HT1080 (cell line): ENCODE results near the gene PITPNM3. TPM values are rescaled to one million over a fixed set of nuclear protein-coding genes. Genes with fewer than 3 reads are reported as not detected.
"Not testable (repeated sequence)": the region's sequence is repeated elsewhere in the genome, so short reads cannot be mapped to it uniquely, and the experiment has no call there.

ENCODE experiments used
- DNase-seq: peaks from one replicate; pipeline ENCODE4 v3.0.0-alpha.2; 2015; ENCODE audit warnings: low read depth
- polyA plus RNA-seq, 2 experiments: library from polyadenylated mRNA; depleted of rRNA; stranded (reverse); fragments of >200 nt; gene quantifications; 2 replicates each; pipeline ENCODE4 v1.2.3, GENCODE V29; 2015
- total RNA-seq: library from RNA; depleted of rRNA; stranded (reverse); fragments of >200 nt; shearing (Covaris generic); gene quantifications from 2 replicates; pipeline ENCODE4 v1.2.3, GENCODE V29; 2014; rRNA removed

Gene PITPNM3
- 0.32 and 0.33 TPM in 2 replicates for total RNA-seq
- 0.10 and 0.12 TPM in 2 replicates for polyA plus RNA-seq (2015; cell fraction: cytosol; rRNA removed)
- polyA plus RNA-seq (2015; cell fraction: nucleus; rRNA removed), result 1.2 and 1.6 TPM in 2 replicates

- DNase-seq, result no peak
These were observed at the start of gene PITPNM3 for GRCh38 chr17:6556121-6557039. Gene PITPNM3 (minus strand): TSS chr17:6556555. CDS start chr17:6556406, 149 bp downstream.

DNA sequence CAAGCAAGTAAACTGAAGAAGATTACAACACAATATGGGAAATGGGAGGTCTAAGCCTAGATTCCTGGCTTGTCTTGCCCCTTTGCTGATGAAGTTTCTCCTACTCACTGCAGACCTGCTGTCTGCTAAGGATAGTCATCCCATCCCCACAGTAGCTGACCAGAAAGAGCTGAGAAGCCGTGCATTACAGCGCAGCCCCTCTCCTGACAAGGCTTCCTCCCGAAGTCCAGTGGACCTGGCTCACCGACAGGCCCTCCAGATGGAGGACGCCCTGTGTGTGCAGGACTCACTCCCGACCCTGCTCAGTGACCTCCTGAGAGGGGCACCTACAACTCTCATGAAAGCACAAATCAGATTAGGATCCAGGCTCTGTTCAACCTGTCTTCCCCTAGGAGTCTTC is 48.8 kb upstream of the PITPNM3 start:
- DNase-seq, result no peak

GRCh38 chr17:6603744-6604325 is 47.5 kb upstream of the PITPNM3 start:
- DNase-seq, result no peak

DNA sequence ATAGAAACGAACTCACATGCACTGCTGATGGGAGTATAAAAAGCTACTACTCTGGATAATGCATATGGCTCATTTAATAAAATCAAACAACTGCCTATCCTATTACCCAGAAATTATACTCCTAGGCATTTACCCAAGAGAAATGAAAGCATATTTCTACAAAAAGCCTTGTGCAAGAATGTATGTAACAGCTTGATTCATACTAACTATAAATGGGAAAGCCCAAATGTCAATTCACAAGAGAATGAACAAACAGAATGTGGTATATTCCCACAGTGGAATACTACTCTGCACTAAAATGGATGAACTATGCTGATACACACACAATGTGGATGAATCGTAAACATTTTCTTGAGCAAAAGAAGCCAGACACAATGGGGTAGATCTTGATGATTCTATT is 45.8 kb upstream of the PITPNM3 start:
- no peak for DNase-seq

- DNase-seq, result no peak
These were observed 43.0 kb upstream of the PITPNM3 start for GRCh38 chr17:6599364-6599763.

DNA sequence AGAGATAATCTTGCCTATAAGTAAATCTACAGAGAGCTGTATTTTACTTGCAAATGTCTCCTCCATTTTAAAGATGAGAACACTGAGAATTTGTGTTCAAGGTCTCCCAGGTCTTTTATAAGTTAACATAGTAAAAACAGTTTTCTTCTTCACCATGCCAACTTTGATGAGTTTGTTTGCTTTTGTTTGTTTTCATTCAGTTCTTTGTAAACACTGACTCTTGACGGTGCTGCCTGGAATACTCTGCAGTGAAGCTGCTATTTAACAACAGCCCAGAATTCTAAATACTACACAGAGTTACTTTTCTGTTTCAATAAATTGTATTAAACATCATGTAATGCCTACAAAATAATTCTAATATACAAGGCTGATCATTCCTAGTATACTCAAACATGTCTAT is 41.4 kb upstream of the PITPNM3 start:
- DNase-seq, result no peak

GRCh38 chr17:6596941-6597340 is 40.6 kb upstream of the PITPNM3 start:
- DNase-seq, result no peak

DNA sequence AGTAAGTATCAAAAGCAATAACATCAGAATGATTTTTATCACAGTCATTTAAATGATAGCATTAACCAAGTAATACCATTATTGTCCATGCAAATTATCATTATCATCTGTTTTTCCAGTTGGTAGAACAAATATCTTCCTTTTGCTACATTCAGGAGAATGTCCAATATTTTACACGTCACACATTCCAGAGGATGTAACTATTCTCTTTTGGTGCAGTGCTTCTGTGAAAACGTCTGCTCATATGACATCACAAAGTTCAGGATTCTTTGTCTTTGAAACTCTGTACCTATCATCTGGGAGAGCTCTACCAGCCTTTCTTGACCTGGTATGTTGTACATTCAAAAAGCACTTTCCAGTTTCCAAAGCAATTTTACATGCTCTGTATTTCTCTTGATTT is 40.2 kb upstream of the PITPNM3 start:
- no peak for DNase-seq

- DNase-seq, result no peak
These were observed 39.7 kb upstream of the PITPNM3 start for GRCh38 chr17:6596081-6596480.

DNA sequence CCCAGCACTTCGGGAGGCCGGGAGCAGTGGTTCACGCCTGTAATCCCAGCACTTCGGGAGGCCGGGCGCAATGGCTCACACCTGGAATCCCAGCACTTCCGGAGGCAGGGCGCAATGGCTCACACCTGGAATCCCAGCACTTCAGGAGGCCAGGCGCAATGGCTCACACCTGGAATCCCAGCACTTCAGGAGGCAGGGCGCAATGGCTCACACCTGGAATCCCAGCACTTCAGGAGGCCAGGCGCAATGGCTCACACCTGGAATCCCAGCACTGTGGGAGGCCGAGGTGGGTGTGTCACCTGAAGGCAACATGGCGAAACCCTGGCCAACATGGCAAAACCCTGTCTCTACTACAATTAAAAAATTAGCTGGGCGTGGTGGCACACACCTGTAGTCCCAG is 37.0 kb upstream of the PITPNM3 start:
- not testable (repeated sequence) for DNase-seq

GRCh38 chr17:6592173-6592572 is 35.8 kb upstream of the PITPNM3 start:
- peak; percentile 58 for DNase-seq

- peak; percentile 95 for DNase-seq
These were observed 35.3 kb upstream of the PITPNM3 start for GRCh38 chr17:6591599-6592158.

DNA sequence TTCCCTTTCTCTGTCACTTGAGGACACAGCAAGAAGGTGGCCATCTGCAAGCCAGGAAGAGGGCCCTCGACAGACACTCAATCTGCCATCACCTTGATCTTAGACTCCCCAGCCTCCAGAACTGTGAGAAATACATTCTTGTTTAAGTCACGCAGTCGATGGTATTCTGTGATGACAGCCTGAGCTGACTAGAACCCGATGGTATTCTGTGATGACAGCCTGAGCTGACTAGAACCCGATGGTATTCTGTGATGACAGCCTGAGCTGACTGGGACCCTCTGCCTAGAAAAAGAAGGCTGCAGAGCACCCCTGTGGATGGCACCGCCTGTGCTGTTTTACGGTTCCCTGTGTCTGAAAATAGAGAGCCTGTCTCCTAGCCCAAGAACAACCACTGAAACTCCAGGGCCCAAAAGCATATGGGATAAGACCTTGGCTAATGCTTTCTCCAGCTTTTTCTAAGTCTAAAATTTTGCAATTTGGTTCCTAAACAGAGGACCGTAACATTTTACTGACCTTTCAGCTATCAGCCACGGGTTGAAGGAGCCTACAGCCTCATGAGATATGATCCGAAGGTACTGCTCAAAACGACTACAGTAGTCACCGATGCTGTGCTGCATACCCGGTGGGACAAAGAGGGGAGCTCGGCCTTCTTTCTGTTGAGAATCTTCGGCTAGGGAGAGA is 33.1 kb upstream of the PITPNM3 start:
- no peak for DNase-seq

GRCh38 chr17:6588165-6588564 is 31.8 kb upstream of the PITPNM3 start:
- no peak for DNase-seq

DNA sequence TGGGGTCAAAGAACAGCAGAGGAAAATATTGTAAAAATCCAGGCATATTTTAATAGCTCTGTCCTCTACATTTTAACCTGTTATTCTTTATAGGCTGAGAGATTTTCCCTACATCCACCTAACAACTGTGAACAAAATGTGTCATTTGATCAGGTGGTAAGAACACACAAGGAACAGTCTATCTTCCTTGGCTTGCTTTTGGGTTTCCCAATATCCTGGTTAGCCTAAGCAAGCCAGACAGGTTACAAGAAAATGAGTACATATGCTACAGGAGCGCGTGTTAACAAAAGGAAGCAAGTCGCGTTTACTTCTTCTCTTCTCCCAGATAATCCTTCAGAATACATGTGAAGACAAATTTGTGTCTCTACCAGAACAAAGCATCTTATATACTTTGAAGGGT is 31.0 kb upstream of the PITPNM3 start:
- no peak for DNase-seq

DNA sequence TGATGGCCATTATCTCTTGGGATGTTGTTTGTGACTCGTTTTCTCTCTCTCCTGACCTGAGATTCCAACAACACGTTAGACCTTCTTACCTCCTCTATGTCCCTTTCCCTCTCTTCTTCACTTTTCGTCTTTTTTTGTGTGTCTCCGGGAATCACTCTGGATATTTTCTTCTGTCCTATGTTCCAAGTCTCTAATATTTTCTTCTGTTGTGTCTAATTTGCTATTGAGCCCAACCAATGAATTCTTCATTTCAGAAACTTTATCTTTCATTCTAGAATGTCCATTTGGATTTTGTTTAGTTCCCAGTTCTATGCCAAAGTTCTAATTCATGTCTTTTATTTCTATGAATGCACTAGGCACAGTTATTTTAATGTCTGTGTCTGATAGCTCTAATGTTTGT is 27.1 kb upstream of the PITPNM3 start:
- DNase-seq, result no peak

GRCh38 chr17:6580625-6581024 is 24.3 kb upstream of the PITPNM3 start:
- no peak for DNase-seq

DNA sequence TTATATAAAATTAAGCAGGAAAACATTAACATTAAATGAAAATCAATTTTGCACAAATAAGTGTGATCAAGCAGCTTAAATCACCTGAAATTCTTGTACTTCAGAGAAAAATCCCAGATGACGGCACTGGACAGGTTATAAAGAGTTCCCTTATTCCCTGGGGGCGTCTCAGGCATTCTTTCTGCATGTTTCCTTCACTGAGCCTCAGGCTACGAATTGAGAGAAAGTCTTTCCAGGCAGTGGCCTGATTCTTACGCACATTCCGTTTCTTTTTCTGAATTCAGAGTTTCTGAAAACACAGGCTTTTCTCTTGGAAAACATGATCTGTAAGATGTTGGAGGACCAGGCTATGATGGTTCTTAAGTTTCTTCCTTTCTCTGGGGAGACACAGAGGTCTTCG is 22.1 kb upstream of the PITPNM3 start:
- no peak for DNase-seq

GRCh38 chr17:6577686-6578263 is 21.4 kb upstream of the PITPNM3 start:
- no peak for DNase-seq

DNA sequence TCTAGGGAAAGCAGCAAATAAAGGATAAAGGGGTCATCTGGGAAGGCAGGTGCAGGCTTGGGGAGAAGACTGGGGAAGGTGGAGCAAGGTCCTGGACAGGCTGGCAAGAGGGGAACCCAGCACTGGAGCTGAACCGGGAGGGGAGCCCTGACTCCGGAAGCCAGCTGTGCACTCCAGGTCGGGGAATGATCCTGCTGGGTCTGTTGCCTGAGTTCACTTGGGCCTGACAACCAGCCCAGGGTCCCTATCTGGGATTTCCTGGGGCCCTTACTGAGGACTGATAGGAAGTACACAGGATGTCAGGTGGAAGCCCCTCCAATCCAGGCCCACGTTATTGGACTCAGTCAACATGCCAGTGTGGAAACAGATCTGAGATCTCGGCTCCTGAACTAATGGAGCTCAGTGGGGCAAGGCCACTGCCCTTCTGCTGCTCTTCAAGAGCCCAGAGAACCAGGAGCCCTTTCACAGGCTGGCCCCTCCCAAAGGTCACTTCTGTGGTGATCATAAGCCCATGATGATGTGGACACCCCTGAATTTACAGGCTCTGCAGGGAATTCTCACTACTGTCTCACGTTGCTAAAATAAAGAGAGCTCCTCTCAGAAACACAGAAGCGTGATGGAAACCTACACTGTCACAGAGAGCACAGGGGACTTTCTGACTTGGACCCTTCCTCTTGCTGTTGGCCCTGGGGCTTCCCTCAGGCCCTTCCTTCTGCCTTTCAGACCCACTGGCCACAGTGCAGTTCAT is 19.9 kb upstream of the PITPNM3 start:
- DNase-seq, result no peak

DNA sequence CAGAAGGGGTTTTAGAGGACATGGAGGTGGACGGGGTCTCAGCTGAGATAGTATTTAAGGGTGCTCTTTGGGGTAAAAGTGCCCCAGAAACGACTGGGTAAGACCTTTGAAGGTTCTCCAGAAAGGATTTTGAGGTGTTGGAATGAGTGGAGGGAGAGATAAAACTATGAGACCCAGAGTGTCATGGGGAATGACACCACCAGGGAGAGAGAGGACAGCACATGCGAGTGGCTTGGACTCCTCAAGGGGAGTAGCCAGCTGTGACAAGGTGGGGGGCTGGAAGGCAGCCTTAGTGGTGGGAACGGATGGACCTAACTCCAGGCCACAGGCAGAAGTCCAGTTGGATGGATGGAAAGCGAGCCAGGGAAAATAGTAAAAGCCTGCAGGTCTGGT is 19.2 kb upstream of the PITPNM3 start:
- no peak for DNase-seq
